GM21360 (cell line): ENCODE data around the gene TMC2.
A peak's percentile ranks its signal among the peaks of the same experiment; 100 is the strongest.

Source experiments
- ATAC-seq: cut with Tn5 transposase; IDR thresholded peaks from one replicate; pipeline ENCODE4 v1.9.1; 2021; ENCODE audit warnings: mild to moderate bottlenecking, moderate library complexity; ENCODE audit not compliant: unreplicated experiment

Gene TMC2

GRCh38 chr20:2619961-2620595 is 83.7 kb downstream of the TMC2 start:
- ATAC-seq: no peak

GRCh38 chr20:2624190-2624589 is 87.8 kb downstream of the TMC2 start:
- no peak for ATAC-seq

GRCh38 chr20:2625062-2625461 is 88.7 kb downstream of the TMC2 start:
- no peak for ATAC-seq

GRCh38 chr20:2626853-2627541 is 90.6 kb downstream of the TMC2 start:
- ATAC-seq: no peak

GRCh38 chr20:2631228-2631627 is 94.9 kb downstream of the TMC2 start:
- ATAC-seq: no peak

GRCh38 chr20:2633381-2633780 is 97.0 kb downstream of the TMC2 start:
- ATAC-seq: no peak

- ATAC-seq: no peak
Observed at GRCh38 chr20:2637246-2637645, 100.9 kb downstream of the TMC2 start.

GRCh38 chr20:2640260-2640659 is 103.9 kb downstream of the TMC2 start:
- no peak for ATAC-seq

- ATAC-seq: no peak
Observed at GRCh38 chr20:2640899-2641298, 104.5 kb downstream of the TMC2 start.

GRCh38 chr20:2643708-2644107 is 107.3 kb downstream of the TMC2 start:
- no peak for ATAC-seq

- ATAC-seq: peak; percentile 75
Observed at GRCh38 chr20:2651772-2652723, 115.7 kb downstream of the TMC2 start, which contains the start of gene NOP56. Gene NOP56, plus strand, starts transcription at chr20:2652632. Its CDS starts 29 bp downstream, at chr20:2652661.

GRCh38 chr20:2652724-2653555 is 116.6 kb downstream of the TMC2 start:
- peak; percentile 35 for ATAC-seq

GRCh38 chr20:2653556-2654383 is 117.4 kb downstream of the TMC2 start:
- no peak for ATAC-seq

GRCh38 chr20:2654384-2654822 is 118.0 kb downstream of the TMC2 start:
- no peak for ATAC-seq

GRCh38 chr20:2654831-2655230 is 118.5 kb downstream of the TMC2 start:
- no peak for ATAC-seq

- no peak for ATAC-seq
Observed at GRCh38 chr20:2655331-2656116, 119.2 kb downstream of the TMC2 start.

GRCh38 chr20:2656471-2657117 is 120.2 kb downstream of the TMC2 start:
- ATAC-seq: no peak

GRCh38 chr20:2657241-2657640 is 120.9 kb downstream of the TMC2 start:
- ATAC-seq: no peak
